HepG2 (cell line): ENCODE measurements around the gene BPIFB2. TPM values are rescaled to one million over a fixed set of nuclear protein-coding genes. Genes with fewer than 3 reads are reported as not detected.

Source experiments
- ATAC-seq: fragments of 200-7000 bp; cut with Tn5 transposase; 3 replicates; pipeline ENCODE4 v1.9.1; 2020; ENCODE audit warnings: mild to moderate bottlenecking, moderate library complexity
- BruUV-seq: library from RNA; stranded (reverse); fragments of 400-500 nt; replicated peaks from 2 replicates; lab custom pipeline; 2021; lab: Mats Ljungman, UMichigan
- CTCF ChIA-PET: fragments of 300-600 bp; formaldehyde crosslinking; extraction: SDS; loops from one replicate; lab custom pipeline; 2021; ENCODE audit warnings: low total read pairs, inconsistent platforms, low intra/inter-chr PET ratio; lab: Yijun Ruan, JAX
- POLR2A ChIA-PET: fragments of 350-600 bp; sonication (Branson Sonifier 250); formaldehyde crosslinking; loops from one replicate; lab custom pipeline; 2020; ENCODE audit warnings: antibody characterized with exemption, inconsistent platforms; lab: Yijun Ruan, JAX
- DNase-seq: peaks from one replicate; pipeline ENCODE4 v3.0.0-alpha.2; 2015; ENCODE audit warnings: low spot score
- FAIRE-seq: peaks from 3 replicates; lab custom pipeline; 2011; peaks lifted over from hg19 to GRCh38; lab: Jason Lieb, UNC
- H2AFZ ChIP-seq: one replicate; pipeline ENCODE4 v1.6.1; 2011; ENCODE audit warnings: low read length, inconsistent platforms
- H3K27ac ChIP-seq: fragments of 300-600 bp; 3 replicates; pipeline ENCODE4 v1.8.0; 2011; ENCODE audit warnings: mixed run types, mild to moderate bottlenecking, mixed read lengths, low read length, inconsistent platforms; ENCODE audit not compliant: insufficient read depth; ENCODE audit errors: extremely low read length
- H3K27me3 ChIP-seq, 2 experiments: fragments of 200-600 bp in 1 of 2; 2 replicates in 1 of 2; 3 replicates in 1 of 2; pipeline versions ENCODE4 v1.6.0 to v1.8.0; 2011; ENCODE audit warnings: low read length in 2 of 2, mild to moderate bottlenecking in 2 of 2, moderate library complexity in 2 of 2, inconsistent platforms in 1 of 2; ENCODE audit not compliant: insufficient read depth in 2 of 2, control insufficient read depth in 1 of 2
- H3K36me3 ChIP-seq, 2 experiments: fragments of 200-600 bp in 1 of 2; replicated peaks in 1 of 2; 2 replicates in 1 of 2; 3 replicates in 1 of 2; pipeline versions ENCODE4 v1.5.1 to v1.8.0; 2011; ENCODE audit warnings: low read length in 2 of 2, inconsistent platforms in 1 of 2; ENCODE audit not compliant: insufficient read depth in 2 of 2, control insufficient read depth in 1 of 2
- H3K4me1 ChIP-seq: 2 replicates; pipeline ENCODE4 v1.5.1; 2012; ENCODE audit warnings: low read length, inconsistent platforms; ENCODE audit not compliant: insufficient read depth
- H3K4me2 ChIP-seq: 2 replicates; pipeline ENCODE4 v1.6.0; 2011; ENCODE audit warnings: low read depth, low read length, inconsistent platforms
- H3K4me3 ChIP-seq, 3 experiments: fragments of 200-600 bp in 1 of 3; sonication (generic), shearing (Covaris generic) in 1 of 3; replicated peaks in 1 of 3; 2 replicates each; pipeline ENCODE4 v1.5.1; 2011 to 2016; ENCODE audit warnings: low read length in 3 of 3, inconsistent platforms in 2 of 3, low read depth in 2 of 3, mild to moderate bottlenecking in 2 of 3, control low read depth in 1 of 3, mixed read lengths in 1 of 3; ENCODE audit not compliant: insufficient read depth in 1 of 3
- H3K79me2 ChIP-seq: one replicate; pipeline ENCODE4 v1.6.1; 2011; ENCODE audit warnings: low read length, inconsistent platforms; ENCODE audit not compliant: insufficient read depth
- H3K9ac ChIP-seq: 2 replicates; pipeline ENCODE4 v1.6.0; 2011; ENCODE audit warnings: mild to moderate bottlenecking, low read depth, low read length, inconsistent platforms; ENCODE audit not compliant: insufficient read depth
- H3K9me3 ChIP-seq: 2 replicates; pipeline ENCODE4 v1.5.1; 2012; ENCODE audit warnings: mild to moderate bottlenecking, low read length
- H4K20me1 ChIP-seq: 2 replicates; pipeline ENCODE4 v1.6.0; 2011; ENCODE audit warnings: inconsistent platforms, mild to moderate bottlenecking, low read length, moderate library complexity; ENCODE audit not compliant: insufficient read depth
- CEBPB ChIP-seq: IDR thresholded peaks from 2 replicates; pipeline ENCODE4 v1.6.1; 2011; ENCODE audit warnings: low read depth, low read length, improper control_type of control experiment, borderline replicate concordance
- DRAP1 ChIP-seq: IDR thresholded peaks from 2 replicates; pipeline ENCODE4 v1.6.1; 2016; ENCODE audit warnings: missing genetic modification reagents, missing compliant biosample characterization
- HDAC6 ChIP-seq: fragments of 200-600 bp; sonication (generic); IDR thresholded peaks from 2 replicates; pipeline ENCODE4 v1.7.0; 2017; ENCODE audit warnings: mild to moderate bottlenecking, antibody characterized with exemption, low read length, low read depth
- JDP2 ChIP-seq: sonication (generic); formaldehyde crosslinking; IDR thresholded peaks from 2 replicates; pipeline ENCODE4 v1.8.1; 2022; ENCODE audit warnings: missing genetic modification reagents, borderline replicate concordance
- KDM2A ChIP-seq: sonication (generic); formaldehyde crosslinking; IDR thresholded peaks from 2 replicates; pipeline ENCODE4 v1.4.0; 2020; ENCODE audit warnings: low read depth, missing genetic modification reagents, borderline replicate concordance
- NFKB2 ChIP-seq: sonication (generic); formaldehyde crosslinking; IDR thresholded peaks from 2 replicates; pipeline ENCODE4 v1.4.0; 2020; ENCODE audit warnings: missing genetic modification reagents, borderline replicate concordance
- NONO ChIP-seq, 2 experiments: fragments of 450-650 bp in 1 of 2; sonication (generic) in 1 of 2; formaldehyde crosslinking in 1 of 2; IDR thresholded peaks in 1 of 2; conservative IDR thresholded peaks in 1 of 2; 2 replicates each; pipeline versions ENCODE4 v1.6.1 to v1.8.0; 2017 to 2022; ENCODE audit warnings: mild to moderate bottlenecking in 1 of 2, missing genetic modification reagents in 1 of 2, moderate library complexity in 1 of 2
- RBM22 ChIP-seq: fragments of 200-400 bp; formaldehyde crosslinking; optimal IDR thresholded peaks from 2 replicates; pipeline ENCODE3; 2017; ENCODE audit warnings: mild to moderate bottlenecking, low read length, moderate library complexity
- TARDBP ChIP-seq: sonication (generic); formaldehyde crosslinking; IDR thresholded peaks from 2 replicates; pipeline ENCODE4 v1.8.0; 2022; ENCODE audit warnings: mild to moderate bottlenecking, missing genetic modification reagents
- ZC3H13 ChIP-seq: sonication (generic); formaldehyde crosslinking; IDR thresholded peaks from 2 replicates; pipeline ENCODE4 v1.8.1; 2023; ENCODE audit warnings: mild to moderate bottlenecking, missing genetic modification reagents, moderate library complexity
- ZFP62 ChIP-seq: sonication (generic); formaldehyde crosslinking; IDR thresholded peaks from 2 replicates; pipeline ENCODE4 v1.4.0; 2020; ENCODE audit warnings: missing genetic modification reagents
- ZNF121 ChIP-seq: sonication (generic); formaldehyde crosslinking; IDR thresholded peaks from 2 replicates; pipeline ENCODE4 v1.5.0; 2020; ENCODE audit warnings: mild to moderate bottlenecking, missing genetic modification reagents
- ZNF263 ChIP-seq: sonication (generic); formaldehyde crosslinking; IDR thresholded peaks from 2 replicates; pipeline ENCODE4 v1.4.0; 2020; ENCODE audit warnings: missing genetic modification reagents
- ZNF629 ChIP-seq: sonication (generic); formaldehyde crosslinking; conservative IDR thresholded peaks from 2 replicates; pipeline ENCODE4 v1.5.0; 2020; ENCODE audit warnings: missing genetic modification reagents
- ZNF670 ChIP-seq: sonication (generic); formaldehyde crosslinking; IDR thresholded peaks from 2 replicates; pipeline ENCODE4 v1.8.0; 2022; ENCODE audit warnings: mild to moderate bottlenecking, missing genetic modification reagents, borderline replicate concordance
- ZNF75D ChIP-seq: sonication (generic); formaldehyde crosslinking; IDR thresholded peaks from 2 replicates; pipeline ENCODE4 v1.8.1; 2023; ENCODE audit warnings: missing genetic modification reagents, mild to moderate bottlenecking, borderline replicate concordance
- ZSCAN12 ChIP-seq: sonication (generic); formaldehyde crosslinking; IDR thresholded peaks from 2 replicates; pipeline ENCODE4 v1.9.0; 2021; ENCODE audit warnings: mild to moderate bottlenecking, missing genetic modification reagents
- ZSCAN30 ChIP-seq: sonication (generic); formaldehyde crosslinking; IDR thresholded peaks from 2 replicates; pipeline ENCODE4 v1.5.0; 2020; ENCODE audit warnings: mild to moderate bottlenecking, missing genetic modification reagents
- WGBS: methylation state at CpG from one replicate; pipeline ENCODE4 v1.1.6; 2017; ENCODE audit warnings: low lambda C conversion rate; 5-methylcytosine and 5-hydroxymethylcytosine counted together
- in situ Hi-C: cut with HindIII; loops from 2 replicates; pipeline ENCODE4 v1.10.0; 2017; ENCODE audit warnings: low pct_unique_long_range_greater_than_20kb; ENCODE audit not compliant: extremely low pct_ligation_motif_present
- intact Hi-C: fragments of 100-400 bp; cut with micrococcal nuclease; formaldehyde crosslinking; loops from one replicate; pipeline ENCODE4 v1.10.0; 2022; ENCODE audit not compliant: unreplicated experiment
- polyA plus RNA-seq, 8 experiments: library from polyadenylated mRNA; depleted of rRNA in 3 of 8; stranded (reverse) in 7 of 8; unstranded in 1 of 8; fragments of >200 nt; fragmentation: Illumina TruSeq in 4 of 8; extraction: Trizol in 4 of 8; gene quantifications; 2 replicates each; pipeline versions ENCODE4 v1.2.1 to v1.2.3, GENCODE V29; 2011 to 2016; ENCODE audit warnings: low read depth in 4 of 8, missing spikeins in 1 of 8, mixed read lengths in 1 of 8; ENCODE audit not compliant: insufficient read depth in 1 of 8
- total RNA-seq, 5 experiments: library from RNA; depleted of rRNA; stranded (reverse); fragments of >200 nt; fragmentation: Illumina TruSeq; extraction: Trizol; gene quantifications; 2 replicates each; pipeline ENCODE4 v1.2.3, GENCODE V29; 2016; ENCODE audit warnings: low read depth in 1 of 5

Gene BPIFB2
- total and polyA plus RNA-seq, 2 of the 13 experiments (the other 11 are each of a cell fraction or from before 2014, with no cell fraction given) = 54.5 to 902 TPM

GRCh38 chr20:33010674-33011449 lies 3.4 kb downstream of the BPIFB2 start (continued):
- no peak for TF ChIP-seq ZNF670
- TF ChIP-seq ZNF121 (CRISPR knock-in tag) = no peak
- TF ChIP-seq CEBPB = no peak
- no peak for TF ChIP-seq DRAP1 (CRISPR knock-in tag)
- 0 out of 2 replicates have a peak, but pooled peaks have one; percentile 57 for TF ChIP-seq ZFP62
- TF ChIP-seq ZNF75D (CRISPR knock-in tag) = no peak
- TF ChIP-seq ZSCAN12 (CRISPR knock-in tag) = no peak
- TF ChIP-seq NFKB2 (CRISPR knock-in tag) = peak; percentile 74
- TF ChIP-seq ZSCAN30 = no peak

GRCh38 chr20:33012327-33013189 lies 5.1 kb downstream of the BPIFB2 start:
- intact Hi-C loops (no loop called here), in situ Hi-C loops (no loop called here)
- DNase-seq = no peak
- WGBS = 95% methylated on average over 15 of the region's 15 CpGs
- H3K4me2 ChIP-seq = 0 out of 2 replicates have a peak overlapping the region, but pooled peaks have one; percentile 2
- H3K4me3 ChIP-seq = no peak overlapping the region
- H3K4me1 ChIP-seq = peaks cover 57% of the 10 kb centered on the region
- H3K27me3 ChIP-seq = no peaks in the 10 kb centered on the region; a peak in 1 of 5 replicates
- peaks cover 44 to 73% of the 10 kb centered on the region in 2 experiments for H3K36me3 ChIP-seq
- no peak for ATAC-seq
- CTCF ChIA-PET = no interaction called here
- peaks cover 36% of the 10 kb centered on the region for H3K79me2 ChIP-seq
- no TSS peak for BruUV-seq
- no peaks in the 10 kb centered on the region for H3K9me3 ChIP-seq
- no peak overlapping the region for H3K27ac ChIP-seq
- no peak overlapping the region for H2AFZ ChIP-seq
- H4K20me1 ChIP-seq = 0 out of 2 replicates have a peak, but pooled peaks cover 5% of the 10 kb centered on the region
- no peak for FAIRE-seq
- no peak overlapping the region for H3K9ac ChIP-seq
- POLR2A ChIA-PET = no interaction called here
- no peak for TF ChIP-seq JDP2
- TF ChIP-seq TARDBP (CRISPR knock-in tag) = 0 out of 2 replicates have a peak, but pooled peaks have one; percentile 33
- TF ChIP-seq KDM2A (CRISPR knock-in tag) = 0 out of 2 replicates have a peak, but pooled peaks have one; percentile 29
- peak; percentile 89 for TF ChIP-seq ZNF629 (CRISPR knock-in tag)
- peak; percentile 92 for TF ChIP-seq RBM22
- TF ChIP-seq ZC3H13 (CRISPR knock-in tag) = 0 out of 2 replicates have a peak, but pooled peaks have one; percentile 46
- no peak for TF ChIP-seq NONO (IDR thresholded peaks at IDR 0.05)
- peak; percentile 43; the same call in 1 of the 2 replicates for TF ChIP-seq NONO (CRISPR knock-in tag; conservative IDR thresholded peaks at IDR 0.05)
- TF ChIP-seq ZNF263 (CRISPR knock-in tag) = peak; percentile 4; the same call in 1 of the 2 replicates
- no peak for TF ChIP-seq HDAC6
